Mononuclear cell (primary cell): ENCODE results near the gene HAUS7. TPM values are rescaled to one million over a fixed set of nuclear protein-coding genes. Genes with fewer than 3 reads are reported as not detected.

Experiments
- H3K27me3 ChIP-seq: 2 replicates; pipeline ENCODE4 v1.6.0; 2011; ENCODE audit warnings: low read length, control low read depth; ENCODE audit not compliant: insufficient read depth
- H3K4me1 ChIP-seq: 2 replicates; pipeline ENCODE4 v1.5.1; 2011; ENCODE audit warnings: mild to moderate bottlenecking, low read length, control low read depth; ENCODE audit not compliant: insufficient read depth
- H3K4me3 ChIP-seq: 2 replicates; pipeline ENCODE4 v1.5.1; 2011; ENCODE audit warnings: mild to moderate bottlenecking, low read length, moderate library complexity
- H3K9me3 ChIP-seq: 2 replicates; pipeline ENCODE4 v1.5.1; 2011; ENCODE audit warnings: low read depth, mild to moderate bottlenecking, control low read depth, low read length
- total RNA-seq: library from RNA; depleted of rRNA; stranded (reverse); fragments of >200 nt; gene quantifications from one replicate; pipeline ENCODE4 v1.2.3, GENCODE V29; 2012

Gene HAUS7
- total RNA-seq, 1 donor: 11.8 TPM

DNA sequence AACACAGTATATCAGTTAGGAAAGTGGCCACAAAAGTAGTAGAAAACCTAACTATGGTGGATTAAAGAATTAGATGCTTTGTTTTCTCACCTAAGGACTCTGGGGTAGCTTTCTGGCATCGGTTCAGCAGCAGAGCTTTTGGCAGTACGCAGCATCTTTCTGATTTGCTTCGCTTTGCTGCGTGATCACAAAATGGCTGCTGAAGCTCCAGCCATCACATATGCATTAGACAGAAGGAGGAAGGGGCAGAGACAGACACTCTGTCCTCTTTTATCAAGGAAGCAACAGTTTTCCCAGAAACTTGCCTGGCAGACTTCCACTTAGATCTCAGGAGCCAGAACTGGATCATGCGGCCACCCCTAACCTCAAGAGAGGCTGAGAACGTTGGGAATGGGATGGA is 39.6 kb downstream of the HAUS7 start:
- Histone ChIP-seq H3K4me1 (no peaks in the 10 kb centered on the region), H3K4me3 (no peak overlapping the region), H3K9me3 (no peaks in the 10 kb centered on the region), H3K27me3 (no peaks in the 10 kb centered on the region)

DNA sequence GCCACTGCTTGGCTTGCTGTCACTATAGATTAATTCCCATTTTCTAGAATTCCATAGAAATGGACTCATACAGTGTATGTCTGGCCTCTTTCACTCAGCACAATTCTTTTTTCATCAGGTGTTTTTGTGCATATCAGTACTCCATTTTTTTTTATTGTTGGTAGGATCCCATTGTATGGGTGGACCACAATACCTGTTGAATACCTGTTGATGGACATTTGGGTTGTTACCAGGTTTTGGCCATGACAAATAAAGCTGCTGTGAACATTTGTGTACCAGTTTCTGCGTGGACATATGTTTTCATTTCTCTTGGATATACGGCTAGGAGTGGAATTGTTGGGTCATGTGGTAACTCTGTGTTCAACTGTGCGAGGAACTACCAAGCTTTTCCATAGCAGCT is 44.2 kb downstream of the HAUS7 start:
- Histone ChIP-seq H3K4me3 (no peak overlapping the region), H3K27me3 (no peaks in the 10 kb centered on the region), H3K4me1 (no peaks in the 10 kb centered on the region), H3K9me3 (no peaks in the 10 kb centered on the region)

DNA sequence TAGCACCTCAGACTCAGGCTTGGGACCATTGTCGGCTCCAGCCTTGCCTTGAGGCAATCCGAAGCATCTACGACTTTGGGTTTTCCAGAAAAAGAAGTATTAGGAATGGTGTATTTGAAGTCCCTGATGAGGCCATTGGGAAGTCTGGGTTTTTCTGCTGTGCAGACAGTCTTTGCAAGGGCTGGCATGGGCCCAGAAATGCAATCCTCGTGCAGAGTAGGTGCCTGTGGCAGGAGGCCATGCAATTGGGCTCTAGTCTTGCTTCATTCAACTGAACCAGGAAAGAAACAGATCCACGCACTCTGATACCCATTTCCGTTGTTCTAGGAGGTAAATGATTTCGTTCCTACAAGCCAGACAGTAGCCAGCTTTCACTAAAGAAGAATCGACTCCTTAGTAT is 46.7 kb downstream of the HAUS7 start:
- no peaks in the 10 kb centered on the region for H3K27me3 ChIP-seq
- H3K4me3 ChIP-seq: no peak overlapping the region
- no peaks in the 10 kb centered on the region for H3K9me3 ChIP-seq
- H3K4me1 ChIP-seq: no peaks in the 10 kb centered on the region

DNA sequence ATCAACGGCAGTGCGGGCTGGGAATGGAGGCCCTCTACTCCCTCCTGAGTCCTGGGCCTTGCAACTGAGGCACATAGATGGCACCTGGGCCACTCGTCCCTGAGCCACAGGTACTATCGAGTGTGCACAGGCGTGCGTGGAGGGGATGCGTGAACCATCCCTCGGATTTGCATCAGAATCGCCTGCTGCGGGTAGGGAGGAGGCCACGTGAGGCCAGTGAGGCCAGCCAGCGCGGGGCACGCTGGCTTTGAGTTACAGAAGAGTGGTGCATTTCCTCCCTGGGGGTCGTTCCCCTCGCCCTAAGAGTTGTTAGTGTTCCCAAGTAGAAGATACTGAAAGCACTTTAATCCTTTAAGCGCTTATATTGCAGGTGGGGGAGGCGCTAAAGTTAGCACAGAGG is 48.5 kb downstream of the HAUS7 start:
- Histone ChIP-seq H3K9me3 (no peaks in the 10 kb centered on the region), H3K4me3 (no peak overlapping the region), H3K4me1 (no peaks in the 10 kb centered on the region), H3K27me3 (no peaks in the 10 kb centered on the region)

DNA sequence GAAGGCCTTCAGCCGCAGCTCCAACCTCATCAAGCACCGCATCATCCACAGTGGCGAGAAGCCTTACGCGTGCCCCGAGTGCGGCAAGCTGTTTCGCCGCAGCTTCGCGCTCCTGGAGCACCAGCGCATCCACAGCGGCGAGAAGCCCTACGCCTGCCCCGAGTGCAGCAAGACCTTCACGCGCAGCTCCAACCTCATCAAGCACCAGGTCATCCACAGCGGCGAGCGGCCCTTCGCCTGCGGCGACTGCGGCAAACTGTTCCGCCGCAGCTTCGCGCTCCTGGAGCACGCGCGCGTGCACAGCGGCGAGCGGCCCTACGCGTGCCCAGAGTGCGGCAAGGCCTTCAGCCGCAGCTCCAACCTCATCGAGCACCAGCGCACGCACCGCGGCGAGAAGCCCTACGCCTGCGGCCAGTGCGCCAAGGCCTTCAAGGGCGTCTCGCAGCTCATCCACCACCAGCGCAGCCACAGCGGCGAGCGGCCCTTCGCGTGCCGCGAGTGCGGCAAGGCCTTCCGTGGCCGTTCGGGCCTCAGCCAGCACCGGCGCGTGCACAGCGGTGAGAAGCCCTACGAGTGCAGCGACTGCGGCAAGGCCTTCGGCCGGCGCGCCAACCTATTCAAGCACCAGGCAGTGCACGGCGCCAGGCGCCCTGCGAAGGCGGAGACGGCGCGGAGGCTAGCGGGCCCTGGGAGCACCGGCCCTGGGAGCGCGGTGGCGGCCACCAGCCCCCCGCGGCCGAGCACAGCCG is 49.4 kb downstream of the HAUS7 start:
- Histone ChIP-seq H3K27me3 (no peaks in the 10 kb centered on the region), H3K9me3 (no peaks in the 10 kb centered on the region), H3K4me3 (no peak overlapping the region), H3K4me1 (peaks cover 3% of the 10 kb centered on the region)

DNA sequence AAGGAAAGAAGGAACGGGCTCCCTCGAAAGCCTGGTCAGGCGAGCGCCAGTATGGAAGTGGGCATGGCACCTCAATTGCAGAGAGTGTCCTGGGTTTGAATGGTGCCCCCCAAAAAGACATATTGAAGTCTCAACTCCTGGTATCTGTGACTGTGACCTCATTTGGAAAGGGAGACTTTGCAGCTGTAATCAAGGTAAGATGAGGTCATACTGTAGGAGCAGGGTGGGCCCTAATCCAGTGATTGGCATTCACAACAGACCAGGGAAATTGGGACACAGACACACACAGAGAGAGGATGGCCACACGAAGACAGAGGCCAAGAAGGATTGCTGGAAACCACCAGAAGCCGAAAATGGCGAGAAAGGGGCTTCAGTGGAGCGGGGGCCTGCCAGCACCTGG is 52.7 kb downstream of the HAUS7 start:
- no peak overlapping the region for H3K4me3 ChIP-seq
- H3K27me3 ChIP-seq: no peaks in the 10 kb centered on the region
- H3K9me3 ChIP-seq: no peaks in the 10 kb centered on the region
- peaks cover 8% of the 10 kb centered on the region for H3K4me1 ChIP-seq

DNA sequence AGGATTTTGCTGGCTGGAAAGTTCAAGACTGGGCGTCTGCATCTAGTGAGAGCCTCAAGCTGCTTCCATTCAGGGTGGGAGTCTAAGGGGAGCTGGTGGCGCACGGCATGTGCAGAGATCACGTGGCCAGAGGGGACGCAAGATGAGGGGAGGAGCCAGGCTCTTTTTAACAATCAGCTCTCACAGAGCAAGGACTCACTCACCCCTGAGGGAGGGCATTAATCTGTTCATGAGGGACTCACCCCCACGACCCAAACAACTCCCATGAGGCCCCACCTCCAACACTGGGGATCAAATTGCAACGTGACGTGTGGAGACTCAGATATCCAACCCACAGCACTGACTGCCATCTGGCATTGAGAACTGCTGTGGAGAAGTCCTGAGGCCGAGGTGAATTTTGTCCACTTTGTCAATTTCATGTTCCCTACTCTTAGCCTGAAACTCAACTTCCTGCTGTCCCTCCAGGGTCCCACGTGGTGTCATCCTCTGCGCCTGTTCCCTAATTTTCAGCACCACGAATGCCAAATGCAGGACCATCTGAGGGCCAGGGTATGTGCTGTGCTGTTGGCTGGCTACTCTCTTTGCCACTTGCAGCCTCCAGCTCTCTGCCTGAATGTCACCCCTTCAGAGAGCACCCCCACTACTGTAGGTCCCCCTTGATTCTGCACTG is 53.5 kb downstream of the HAUS7 start:
- no peaks in the 10 kb centered on the region for H3K9me3 ChIP-seq
- peaks cover 16% of the 10 kb centered on the region for H3K4me1 ChIP-seq
- no peaks in the 10 kb centered on the region for H3K27me3 ChIP-seq
- no peak overlapping the region for H3K4me3 ChIP-seq

DNA sequence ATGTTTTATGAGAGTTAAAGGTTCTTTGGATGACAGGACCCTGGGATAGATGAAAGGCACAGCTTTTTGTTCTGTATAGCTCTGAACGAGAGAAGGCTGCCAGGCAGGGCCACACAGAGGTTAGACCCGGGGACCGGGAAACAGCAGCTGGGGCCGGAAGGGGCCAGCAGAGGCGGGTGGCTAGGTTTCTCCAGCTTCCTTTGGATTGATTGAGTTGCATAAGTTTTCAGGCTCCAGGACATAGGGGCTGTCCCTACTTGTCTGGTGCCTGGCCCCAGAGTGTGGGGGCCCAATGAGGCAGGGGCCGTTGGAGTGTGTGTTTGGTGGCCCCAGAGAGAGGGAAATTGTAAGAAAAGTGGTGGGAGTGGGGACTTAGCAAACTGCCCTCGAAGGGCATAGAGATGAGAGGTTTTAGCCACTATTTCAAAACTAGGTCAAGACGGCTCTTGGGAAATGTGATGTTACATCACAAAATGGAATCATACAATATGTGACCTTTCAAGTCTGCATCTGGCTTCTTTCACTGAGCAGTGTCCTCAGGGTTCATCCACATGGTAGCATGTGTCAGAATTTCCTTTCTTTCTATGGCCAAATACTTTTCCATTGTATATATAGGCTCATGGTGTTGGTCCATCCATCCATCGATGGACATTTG is 55.4 kb downstream of the HAUS7 start:
- no peaks in the 10 kb centered on the region for H3K9me3 ChIP-seq
- H3K27me3 ChIP-seq: no peaks in the 10 kb centered on the region
- peaks cover 17% of the 10 kb centered on the region for H3K4me1 ChIP-seq
- H3K4me3 ChIP-seq: no peak overlapping the region

DNA sequence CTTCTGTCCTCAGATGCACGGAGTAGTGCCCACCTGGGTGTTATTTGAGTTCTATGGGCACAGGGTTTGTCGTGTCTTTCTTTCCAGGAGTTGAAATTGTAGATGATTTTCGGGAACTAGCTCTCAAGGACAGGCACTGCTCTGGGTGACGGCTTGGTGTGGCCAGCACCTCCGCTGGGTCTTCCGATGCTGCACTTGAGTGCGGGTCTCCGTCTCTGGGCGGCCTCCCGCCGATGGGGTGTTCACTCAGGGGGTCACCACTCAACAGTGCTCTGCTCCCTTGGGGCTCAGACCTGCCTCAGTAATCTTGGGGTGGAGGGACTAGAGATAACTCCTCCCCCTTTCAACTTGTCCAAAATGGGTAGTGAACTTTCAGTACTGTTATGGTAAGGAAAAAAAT is 56.6 kb downstream of the HAUS7 start:
- Histone ChIP-seq H3K9me3 (no peaks in the 10 kb centered on the region), H3K27me3 (no peaks in the 10 kb centered on the region), H3K4me3 (no peak overlapping the region), H3K4me1 (peaks cover 17% of the 10 kb centered on the region)

DNA sequence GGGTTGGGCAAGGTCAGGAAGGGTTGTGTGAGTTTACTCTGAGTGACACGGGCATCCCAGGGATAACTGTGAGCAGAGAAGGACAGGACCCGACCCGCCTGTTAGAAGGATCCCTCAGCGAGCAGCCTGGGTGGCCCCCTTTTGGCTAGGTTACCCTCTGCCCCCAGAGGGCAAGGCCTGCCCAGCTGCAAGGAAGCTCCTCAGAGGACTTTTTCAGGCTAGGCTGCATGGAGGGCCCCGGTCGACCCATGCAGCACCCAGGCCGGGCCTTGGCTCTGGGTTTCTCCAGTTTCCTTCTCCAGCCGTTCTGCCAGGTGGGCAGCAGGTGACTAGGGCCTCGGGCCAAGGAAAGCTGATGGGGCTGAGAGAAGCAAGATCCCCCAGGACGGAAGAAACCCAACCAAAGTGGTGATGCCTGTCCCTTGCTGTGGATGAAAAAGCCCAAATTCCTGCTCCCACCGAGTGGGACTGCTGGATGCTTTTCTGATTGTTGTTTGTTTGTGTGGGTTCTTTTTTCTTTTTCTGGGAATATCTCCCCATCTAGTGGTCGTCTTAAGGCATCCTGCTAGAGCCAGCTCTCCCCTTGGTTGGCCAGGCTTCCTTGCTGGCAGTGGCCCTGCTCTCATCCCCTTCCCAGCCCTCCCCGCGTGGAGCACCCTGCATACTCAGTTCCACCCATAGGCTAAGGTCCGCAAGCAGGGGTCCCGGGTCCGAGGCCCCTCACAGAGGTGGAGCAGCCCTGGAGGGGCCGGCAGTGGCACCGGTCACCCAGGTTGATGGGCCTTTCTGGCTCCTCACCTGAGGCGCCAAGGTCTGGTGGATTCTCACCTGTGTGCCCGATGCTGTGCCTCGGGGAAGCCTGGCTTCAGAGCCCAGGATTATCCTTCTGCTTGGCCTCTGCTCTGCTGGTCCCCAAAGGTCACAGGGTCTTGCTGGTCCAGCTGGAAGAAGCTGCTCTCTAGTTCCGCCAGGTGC is 57.3 kb downstream of the HAUS7 start:
- peaks cover 17% of the 10 kb centered on the region for H3K4me1 ChIP-seq

DNA sequence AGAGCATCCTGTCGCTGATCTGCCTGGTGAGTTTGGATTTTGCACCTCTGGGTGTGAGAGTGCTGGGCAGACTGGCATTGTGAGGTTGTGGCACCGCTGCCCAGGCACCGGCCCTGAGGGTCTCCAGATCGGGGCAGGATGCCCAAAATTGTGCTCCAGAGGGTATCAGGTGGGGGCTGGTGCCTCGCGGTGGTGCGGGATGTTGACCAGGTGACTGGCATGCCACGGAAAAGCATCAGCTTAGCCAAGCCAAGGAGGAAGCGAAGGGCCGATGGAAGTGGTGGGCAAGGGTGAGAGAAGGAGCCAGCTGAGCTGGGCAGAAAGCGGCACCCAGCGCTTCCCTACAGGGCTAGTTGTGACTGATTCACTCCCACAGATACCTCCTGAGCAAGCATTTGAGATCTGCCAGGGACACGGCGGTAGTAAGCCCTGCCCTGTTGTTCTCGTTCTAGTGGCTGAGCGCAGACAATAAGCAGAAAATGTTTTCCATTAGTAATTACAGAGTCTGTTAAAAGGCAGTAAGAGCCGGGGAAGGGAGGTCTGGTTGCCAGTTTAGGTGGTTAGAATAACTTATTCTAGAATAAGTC is 58.3 kb downstream of the HAUS7 start:
- no peaks in the 10 kb centered on the region for H3K9me3 ChIP-seq
- H3K4me3 ChIP-seq: peak overlapping the region; percentile 34
- H3K27me3 ChIP-seq: no peaks in the 10 kb centered on the region
- peaks cover 17% of the 10 kb centered on the region for H3K4me1 ChIP-seq

More for the DNA sequence above, 57.3 kb downstream of the HAUS7 start:
- Histone ChIP-seq H3K4me3 (no peak overlapping the region), H3K27me3 (no peaks in the 10 kb centered on the region), H3K9me3 (no peaks in the 10 kb centered on the region)

DNA sequence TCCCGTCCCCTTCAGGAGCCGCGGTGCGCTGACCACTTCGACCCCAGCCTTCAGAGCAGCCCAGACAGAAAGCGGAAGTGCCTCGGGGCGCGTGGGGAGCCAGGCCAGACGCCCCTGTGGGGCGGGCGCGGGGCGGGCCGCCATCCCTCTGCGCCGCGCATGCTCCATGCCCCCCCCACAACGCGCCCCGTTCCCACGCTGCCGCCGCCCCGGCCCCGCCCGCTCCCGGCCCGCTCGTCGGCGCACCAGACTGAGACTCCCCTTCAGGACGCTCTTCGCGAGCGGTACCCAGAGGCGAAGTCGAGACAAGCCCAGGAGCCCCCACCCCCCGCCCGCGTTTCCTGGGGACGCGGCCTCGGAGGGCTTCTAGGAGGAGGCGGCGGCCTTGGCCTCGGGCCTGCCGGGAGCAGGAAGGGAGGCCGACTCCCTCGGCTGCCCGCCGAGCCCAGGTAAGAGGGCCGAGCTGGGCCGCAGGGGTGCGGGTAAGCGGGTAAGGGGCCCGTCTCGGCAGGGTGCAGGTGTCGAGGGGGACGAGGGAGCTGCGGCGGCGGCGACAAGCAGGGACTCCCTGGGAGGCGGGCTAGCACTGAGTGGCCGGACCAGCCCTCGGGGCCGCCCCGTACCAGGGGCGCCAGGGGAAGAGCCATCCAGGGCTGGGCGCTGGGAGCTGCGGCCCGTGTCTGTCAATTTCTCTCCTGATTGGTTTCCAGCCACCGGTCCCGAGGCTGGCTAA is 59.0 kb downstream of the HAUS7 start, which contains the start of gene ZFP92:
Gene ZFP92 (plus strand): TSS at position 218 of the 733 bp plus-strand sequence. CDS start 6,851 bp downstream, outside the sequence.
- Histone ChIP-seq H3K27me3 (no peaks in the 10 kb centered on the region), H3K9me3 (no peaks in the 10 kb centered on the region), H3K4me1 (peaks cover 14% of the 10 kb centered on the region), H3K4me3 (peak within 1 kb of the TSS; percentile 34)

DNA sequence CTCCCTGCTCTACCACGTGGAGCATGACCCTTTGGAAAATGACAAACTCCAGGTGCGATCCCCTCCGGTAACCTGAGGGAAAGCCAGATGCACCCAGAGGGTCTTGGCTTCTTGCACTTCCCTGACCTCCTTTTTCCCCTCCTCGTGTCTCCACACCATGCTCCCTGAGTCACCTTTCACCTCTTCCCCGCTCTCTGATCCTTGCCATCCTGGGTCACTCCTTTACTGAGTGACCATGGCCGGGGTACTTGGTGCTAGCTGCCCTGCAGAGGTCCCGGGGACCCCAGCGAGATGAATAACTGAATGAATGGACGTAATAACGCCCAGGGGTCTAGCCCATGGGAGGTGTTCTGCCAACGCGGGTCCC is 59.5 kb downstream of the HAUS7 start:
- Histone ChIP-seq H3K27me3 (no peaks in the 10 kb centered on the region), H3K4me3 (no peak overlapping the region), H3K9me3 (no peaks in the 10 kb centered on the region), H3K4me1 (peaks cover 14% of the 10 kb centered on the region)

DNA sequence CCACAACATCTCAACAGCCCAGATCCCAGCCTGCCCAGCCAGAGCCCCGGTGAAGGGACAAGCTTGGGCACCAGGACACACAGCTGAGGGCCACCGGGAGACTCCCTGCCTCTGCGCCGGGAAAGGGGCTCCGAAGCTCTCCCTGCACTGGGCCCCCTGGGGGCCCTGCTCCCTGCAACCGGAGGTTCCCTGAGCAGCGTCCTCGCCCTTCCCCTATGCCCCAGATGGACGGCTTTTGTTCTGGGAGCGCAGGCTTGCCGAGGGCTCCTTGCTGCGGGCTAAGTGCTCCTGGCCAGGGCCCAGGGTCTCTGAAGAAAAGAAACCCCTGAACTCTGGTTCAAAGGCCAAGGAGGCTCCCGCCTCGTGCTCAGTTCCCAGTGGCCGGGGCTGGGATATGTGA is 60.0 kb downstream of the HAUS7 start:
- no peak overlapping the region for H3K4me3 ChIP-seq
- peaks cover 14% of the 10 kb centered on the region for H3K4me1 ChIP-seq
- no peaks in the 10 kb centered on the region for H3K9me3 ChIP-seq
- no peaks in the 10 kb centered on the region for H3K27me3 ChIP-seq
